ENCODE data around the gene HS2ST1. TPM values are rescaled to one million over a fixed set of nuclear protein-coding genes. Genes with fewer than 3 reads are reported as not detected.

The HS2ST1 gene
- total and polyA plus RNA-seq, 2 donors (not counting 1 experiment from before 2014, with no cell fraction given), result 19.2 to 22.5 TPM

DNA sequence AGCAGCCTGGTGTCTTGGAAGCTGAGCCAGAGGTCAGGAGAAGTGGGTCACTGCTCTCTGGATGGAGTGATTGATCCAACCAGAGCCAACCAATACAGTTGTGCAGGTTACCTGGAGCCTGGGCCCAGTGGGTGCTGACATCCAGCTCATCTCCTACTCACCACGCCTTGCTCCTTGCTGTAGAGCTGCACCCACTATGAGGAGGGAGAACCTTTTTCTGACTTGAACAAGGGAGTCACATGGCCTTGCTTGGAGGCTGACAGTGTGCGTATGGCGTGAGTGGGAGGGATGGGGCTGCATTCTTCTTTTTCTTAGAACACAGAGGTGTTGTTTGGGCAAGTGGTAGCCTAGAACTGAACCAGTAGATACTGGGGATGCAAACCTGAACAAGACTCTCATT, 213.1 kb downstream of the HS2ST1 start:
- Histone ChIP-seq H3K4me3 (replicated peaks in 1 of 4; ENCODE audit: control extremely low read depth in 1 of 4, insufficient read depth in 1 of 4, low read depth in 3 of 4, low read length in 4 of 4) (no peak overlapping the region), H4K20me1 (ENCODE audit: control insufficient read depth, extremely low read depth, insufficient read depth, low read length) (no peaks in the 10 kb centered on the region), H3K27me3 (ENCODE audit: control insufficient read depth, insufficient read depth, low read length) (no peaks in the 10 kb centered on the region), H3K4me1 (ENCODE audit: control insufficient read depth, extremely low read depth, insufficient read depth, low read length) (peaks cover 7% of the 10 kb centered on the region), H3K27ac (ENCODE audit: insufficient read depth, low read length) (no peak overlapping the region), H3K9me3 (ENCODE audit: control insufficient read depth, insufficient read depth, low read depth, low read length) (no peaks in the 10 kb centered on the region), H3K4me2 (ENCODE audit: extremely low read depth, insufficient read depth, low read length) (no peak overlapping the region), H3K36me3 (ENCODE audit: control insufficient read depth, insufficient read depth, low read length) (no peaks in the 10 kb centered on the region), H3K79me2 (ENCODE audit: control insufficient read depth, insufficient read depth, low read length) (no peaks in the 10 kb centered on the region), H3K9ac (ENCODE audit: insufficient read depth, low read length) (no peak overlapping the region), H2AFZ (ENCODE audit: low read length) (no peak overlapping the region)
- TF ChIP-seq EZH2 (IDR thresholded peaks at IDR 0.05; ENCODE audit: low read length, missing control alignments), result no peak
- TF ChIP-seq, protein P1, sequence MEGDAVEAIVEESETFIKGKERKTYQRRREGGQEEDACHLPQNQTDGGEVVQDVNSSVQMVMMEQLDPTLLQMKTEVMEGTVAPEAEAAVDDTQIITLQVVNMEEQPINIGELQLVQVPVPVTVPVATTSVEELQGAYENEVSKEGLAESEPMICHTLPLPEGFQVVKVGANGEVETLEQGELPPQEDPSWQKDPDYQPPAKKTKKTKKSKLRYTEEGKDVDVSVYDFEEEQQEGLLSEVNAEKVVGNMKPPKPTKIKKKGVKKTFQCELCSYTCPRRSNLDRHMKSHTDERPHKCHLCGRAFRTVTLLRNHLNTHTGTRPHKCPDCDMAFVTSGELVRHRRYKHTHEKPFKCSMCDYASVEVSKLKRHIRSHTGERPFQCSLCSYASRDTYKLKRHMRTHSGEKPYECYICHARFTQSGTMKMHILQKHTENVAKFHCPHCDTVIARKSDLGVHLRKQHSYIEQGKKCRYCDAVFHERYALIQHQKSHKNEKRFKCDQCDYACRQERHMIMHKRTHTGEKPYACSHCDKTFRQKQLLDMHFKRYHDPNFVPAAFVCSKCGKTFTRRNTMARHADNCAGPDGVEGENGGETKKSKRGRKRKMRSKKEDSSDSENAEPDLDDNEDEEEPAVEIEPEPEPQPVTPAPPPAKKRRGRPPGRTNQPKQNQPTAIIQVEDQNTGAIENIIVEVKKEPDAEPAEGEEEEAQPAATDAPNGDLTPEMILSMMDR (conservative IDR thresholded peaks at IDR 0.05 in 1 of 2, IDR thresholded peaks at IDR 0.05 in 1 of 2; ENCODE audit: low read depth in 1 of 2, low read length in 2 of 2), result no peak
- DNase-seq (ENCODE audit: low read depth in 2 of 2), result no peak

DNA sequence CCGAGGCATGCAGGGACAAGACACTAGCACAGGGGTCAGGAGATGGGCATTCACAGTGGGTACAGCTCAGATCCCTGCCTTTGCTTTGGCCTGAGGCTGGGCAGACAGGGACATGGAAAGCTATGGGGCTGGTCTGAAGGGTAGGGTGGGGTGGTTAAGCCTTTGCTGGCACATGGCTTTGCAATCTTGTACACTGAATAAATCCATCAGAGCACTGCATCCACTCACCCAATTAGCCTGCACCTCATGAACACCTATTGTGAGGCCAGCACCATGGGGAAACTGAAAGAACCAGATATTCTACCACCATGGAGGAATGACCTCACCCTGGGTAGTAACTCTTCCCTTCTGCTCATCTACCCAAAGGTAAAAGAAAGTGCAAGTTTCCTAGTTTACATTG, 214.6 kb downstream of the HS2ST1 start:
- no peaks in the 10 kb centered on the region for H3K27me3 ChIP-seq (ENCODE audit: control insufficient read depth, insufficient read depth, low read length)
- H2AFZ ChIP-seq (ENCODE audit: low read length), result no peak overlapping the region
- no peaks in the 10 kb centered on the region for H4K20me1 ChIP-seq (ENCODE audit: control insufficient read depth, extremely low read depth, insufficient read depth, low read length)
- TF ChIP-seq EZH2 (IDR thresholded peaks at IDR 0.05; ENCODE audit: low read length, missing control alignments), result no peak
- TF ChIP-seq, protein P1 (conservative IDR thresholded peaks at IDR 0.05 in 1 of 2, IDR thresholded peaks at IDR 0.05 in 1 of 2; ENCODE audit: low read depth in 1 of 2, low read length in 2 of 2), result no peak
- H3K9ac ChIP-seq (ENCODE audit: insufficient read depth, low read length), result no peak overlapping the region
- DNase-seq (ENCODE audit: low read depth in 2 of 2), result no peak
- H3K79me2 ChIP-seq (ENCODE audit: control insufficient read depth, insufficient read depth, low read length), result no peaks in the 10 kb centered on the region
- H3K36me3 ChIP-seq (ENCODE audit: control insufficient read depth, insufficient read depth, low read length), result no peaks in the 10 kb centered on the region
- H3K27ac ChIP-seq (ENCODE audit: insufficient read depth, low read length), result no peak overlapping the region
- no peak overlapping the region for H3K4me3 ChIP-seq (replicated peaks in 1 of 4; ENCODE audit: control extremely low read depth in 1 of 4, insufficient read depth in 1 of 4, low read depth in 3 of 4, low read length in 4 of 4)
- no peaks in the 10 kb centered on the region for H3K9me3 ChIP-seq (ENCODE audit: control insufficient read depth, insufficient read depth, low read depth, low read length)
- H3K4me2 ChIP-seq (ENCODE audit: extremely low read depth, insufficient read depth, low read length), result peak overlapping the region; percentile 77
- peaks cover 7% of the 10 kb centered on the region for H3K4me1 ChIP-seq (ENCODE audit: control insufficient read depth, extremely low read depth, insufficient read depth, low read length)

DNA sequence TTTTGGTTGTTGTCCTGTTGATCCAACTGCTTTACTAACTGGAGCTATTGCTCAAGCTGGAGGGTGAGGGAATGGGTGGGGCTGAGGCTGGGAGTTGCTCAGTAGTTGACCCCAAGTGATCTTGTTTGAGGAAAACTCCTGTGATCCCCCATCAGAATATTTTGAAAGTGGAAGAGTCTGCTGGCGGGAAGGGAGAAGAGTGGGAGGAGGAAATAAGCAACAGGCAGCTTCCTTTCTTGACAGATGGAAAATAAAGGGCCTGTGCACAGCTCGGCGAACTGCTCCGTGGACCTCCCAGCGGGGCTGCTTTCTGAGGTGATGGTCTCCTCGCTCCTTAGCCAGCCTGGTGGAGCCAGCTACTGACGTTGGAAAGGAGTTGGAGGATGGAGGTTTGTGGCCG, 215.2 kb downstream of the HS2ST1 start:
- no peak overlapping the region for H3K27ac ChIP-seq (ENCODE audit: insufficient read depth, low read length)
- no peaks in the 10 kb centered on the region for H3K79me2 ChIP-seq (ENCODE audit: control insufficient read depth, insufficient read depth, low read length)
- H3K9me3 ChIP-seq (ENCODE audit: control insufficient read depth, insufficient read depth, low read depth, low read length), result no peaks in the 10 kb centered on the region
- H3K36me3 ChIP-seq (ENCODE audit: control insufficient read depth, insufficient read depth, low read length), result no peaks in the 10 kb centered on the region
- H3K9ac ChIP-seq (ENCODE audit: insufficient read depth, low read length), result no peak overlapping the region
- peak overlapping the region; percentile 88 for H2AFZ ChIP-seq (ENCODE audit: low read length)
- no peaks in the 10 kb centered on the region for H4K20me1 ChIP-seq (ENCODE audit: control insufficient read depth, extremely low read depth, insufficient read depth, low read length)
- peaks cover 7% of the 10 kb centered on the region for H3K4me1 ChIP-seq (ENCODE audit: control insufficient read depth, extremely low read depth, insufficient read depth, low read length)
- no peaks in the 10 kb centered on the region for H3K27me3 ChIP-seq (ENCODE audit: control insufficient read depth, insufficient read depth, low read length)
- peak overlapping the region in 3 of 4 experiments; percentile 15 to 47 (median 35) for H3K4me3 ChIP-seq (replicated peaks in 1 of 4; ENCODE audit: control extremely low read depth in 1 of 4, insufficient read depth in 1 of 4, low read depth in 3 of 4, low read length in 4 of 4)
- TF ChIP-seq, protein P1 (conservative IDR thresholded peaks at IDR 0.05 in 1 of 2, IDR thresholded peaks at IDR 0.05 in 1 of 2; ENCODE audit: low read depth in 1 of 2, low read length in 2 of 2), result no peak
- TF ChIP-seq EZH2 (IDR thresholded peaks at IDR 0.05; ENCODE audit: low read length, missing control alignments), result no peak
- H3K4me2 ChIP-seq (ENCODE audit: extremely low read depth, insufficient read depth, low read length), result peak overlapping the region; percentile 77
- DNase-seq (ENCODE audit: low read depth in 2 of 2), result peak in 1 of 2 donors; percentile 52
